BJ (cell line): ENCODE results near the gene SLC6A3. TPM values are rescaled to one million over a fixed set of nuclear protein-coding genes. Genes with fewer than 3 reads are reported as not detected.

Experiments used
- CTCF ChIA-PET: fragments of 350-600 bp; formaldehyde crosslinking; extraction: SDS; loops from one replicate; lab custom pipeline; 2021; ENCODE audit warnings: antibody characterized with exemption, inconsistent platforms; lab: Yijun Ruan, JAX
- POLR2A ChIA-PET: fragments of 300-600 bp; sonication (Branson Sonifier 250); formaldehyde crosslinking; extraction: SDS; loops from one replicate; lab custom pipeline; 2021; ENCODE audit warnings: antibody characterized with exemption; lab: Charles Lee
- DNase-seq: peaks from one replicate; pipeline ENCODE4 v3.0.0-alpha.2; 2011; ENCODE audit warnings: low read depth
- H3K27me3 ChIP-seq: 2 replicates; pipeline ENCODE4 v1.6.0; 2011; ENCODE audit warnings: low read length; ENCODE audit not compliant: control insufficient read depth, insufficient read depth
- H3K36me3 ChIP-seq: 2 replicates; pipeline ENCODE4 v1.5.1; 2011; ENCODE audit warnings: low read length; ENCODE audit not compliant: control insufficient read depth, insufficient read depth
- H3K4me3 ChIP-seq: 2 replicates; pipeline ENCODE4 v1.5.1; 2011; ENCODE audit warnings: low read depth, mild to moderate bottlenecking, control low read depth, low read length
- CTCF ChIP-seq: IDR thresholded peaks from 2 replicates; pipeline ENCODE4 v1.5.1; 2011; ENCODE audit warnings: low read depth, mild to moderate bottlenecking, control low read depth, inconsistent platforms, low read length, moderate library complexity; ENCODE audit not compliant: insufficient read depth
- polyA plus RNA-seq: library from polyadenylated mRNA; depleted of rRNA; stranded (reverse); fragments of >200 nt; gene quantifications from 2 replicates; pipeline ENCODE4 v1.2.3, GENCODE V29; 2011

SLC6A3 gene
- polyA plus RNA-seq, 1 experiment: not detected

GRCh38 chr5:1359713-1360112 is 85.5 kb downstream of the SLC6A3 start:
- CTCF ChIA-PET: no interaction called here
- Histone ChIP-seq H3K4me3 (no peak overlapping the region), H3K27me3 (peaks cover 10% of the 10 kb centered on the region), H3K36me3 (no peaks in the 10 kb centered on the region)
- no peak for TF ChIP-seq CTCF
- POLR2A ChIA-PET: no interaction called here
- no peak for DNase-seq

GRCh38 chr5:1359031-1359645 is 86.1 kb downstream of the SLC6A3 start:
- DNase-seq: no peak
- no peak for TF ChIP-seq CTCF
- H3K27me3 ChIP-seq: peaks cover 10% of the 10 kb centered on the region
- POLR2A ChIA-PET: no interaction called here
- CTCF ChIA-PET: no interaction called here
- no peak overlapping the region for H3K4me3 ChIP-seq
- H3K36me3 ChIP-seq: no peaks in the 10 kb centered on the region

- no peak overlapping the region for H3K4me3 ChIP-seq
- CTCF ChIA-PET: no interaction called here
- DNase-seq: no peak
- H3K27me3 ChIP-seq: peaks cover 10% of the 10 kb centered on the region
- H3K36me3 ChIP-seq: no peaks in the 10 kb centered on the region
- TF ChIP-seq CTCF: no peak
- POLR2A ChIA-PET: no interaction called here
These were observed 86.6 kb downstream of the SLC6A3 start for GRCh38 chr5:1358726-1359025.

GRCh38 chr5:1357946-1358725 is 87.1 kb downstream of the SLC6A3 start:
- CTCF ChIA-PET: no interaction called here
- DNase-seq: no peak
- peaks cover 10% of the 10 kb centered on the region for H3K27me3 ChIP-seq

More at GRCh38 chr5:1357946-1358725, 87.1 kb downstream of the SLC6A3 start:
- H3K4me3 ChIP-seq: no peak overlapping the region
- TF ChIP-seq CTCF: no peak
- POLR2A ChIA-PET: no interaction called here
- no peaks in the 10 kb centered on the region for H3K36me3 ChIP-seq
